T-helper 2 cell treated with Interferon-gamma antibody and Interleukin-4, amounts not matched to agents 5 μg/mL and 100 μg/mL, for 36 hours (primary cell): ENCODE data around the gene CPNE1.

Source experiments
- DNase-seq: peaks from one replicate; pipeline ENCODE4 v3.0.0; 2021; ENCODE audit warnings: low spot score
- H3K27ac Mint-ChIP-seq: one replicate; pipeline ENCODE4 v1.8.0; 2021; ENCODE audit warnings: mild to moderate bottlenecking, mixed read lengths
- H3K27me3 Mint-ChIP-seq: one replicate; pipeline ENCODE4 v1.8.0; 2021; ENCODE audit warnings: low read depth, mixed read lengths
- H3K36me3 Mint-ChIP-seq: one replicate; pipeline ENCODE4 v1.8.0; 2021; ENCODE audit warnings: low read depth, mixed read lengths
- H3K4me1 Mint-ChIP-seq: one replicate; pipeline ENCODE4 v1.8.0; 2021; ENCODE audit warnings: low read depth, mixed read lengths
- H3K4me3 Mint-ChIP-seq: one replicate; pipeline ENCODE4 v1.8.0; 2022; ENCODE audit warnings: mild to moderate bottlenecking, moderate library complexity, mixed read lengths
- H3K9me3 Mint-ChIP-seq: one replicate; pipeline ENCODE4 v1.8.0; 2021; ENCODE audit warnings: mixed read lengths

The CPNE1 gene

GRCh38 chr20:35598899-35599775 is 65.6 kb downstream of the CPNE1 start:
- Mint-ChIP-seq H3K4me3 (no peak overlapping the region), H3K27ac (no peak overlapping the region), H3K9me3 (no peaks in the 10 kb centered on the region), H3K36me3 (no peaks in the 10 kb centered on the region), H3K4me1 (peaks cover 3% of the 10 kb centered on the region), H3K27me3 (peaks cover 63% of the 10 kb centered on the region)
- no peak for DNase-seq

DNA sequence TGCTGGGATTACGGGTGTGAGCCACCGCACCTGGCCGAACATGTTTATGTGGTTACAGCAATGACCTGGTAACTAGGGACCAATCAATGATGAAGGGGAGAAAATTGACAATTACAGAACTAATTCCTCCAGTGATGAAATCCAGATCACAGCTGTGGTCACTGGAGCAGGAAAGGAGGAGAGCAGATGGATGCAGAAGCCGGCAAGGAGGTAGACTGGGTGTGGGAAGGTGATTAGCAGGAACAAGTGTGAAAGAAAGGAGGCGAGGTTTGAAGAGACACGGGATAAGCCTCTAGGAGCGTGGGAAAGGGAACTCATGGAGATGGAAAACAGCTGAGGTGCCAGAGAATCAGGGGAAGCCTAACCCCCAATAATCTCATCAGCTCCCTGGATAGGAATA is 66.2 kb downstream of the CPNE1 start:
- H3K36me3 Mint-ChIP-seq: no peaks in the 10 kb centered on the region
- DNase-seq: no peak
- H3K4me1 Mint-ChIP-seq: peaks cover 3% of the 10 kb centered on the region
- H3K9me3 Mint-ChIP-seq: no peaks in the 10 kb centered on the region
- H3K27me3 Mint-ChIP-seq: peaks cover 62% of the 10 kb centered on the region
- H3K27ac Mint-ChIP-seq: no peak overlapping the region
- no peak overlapping the region for H3K4me3 Mint-ChIP-seq

DNA sequence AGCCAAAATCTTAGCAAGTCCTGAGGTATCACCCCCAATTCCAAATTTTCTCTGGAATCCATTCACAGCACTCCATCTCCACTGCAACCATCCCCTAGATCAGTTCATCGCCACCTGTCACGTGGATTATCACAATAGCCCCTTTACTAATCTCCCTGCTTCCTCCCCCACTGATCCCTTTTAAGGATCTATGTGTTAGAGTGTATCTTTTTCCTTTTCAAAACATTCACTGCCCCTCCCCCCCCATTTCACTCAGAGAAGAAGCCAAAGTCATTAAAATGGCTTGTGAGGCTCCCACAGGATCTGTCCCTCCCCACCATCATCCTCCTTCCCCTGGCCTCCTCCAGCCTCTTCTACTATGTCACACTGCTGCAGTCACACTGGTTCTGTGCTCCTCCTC is 67.5 kb downstream of the CPNE1 start:
- Mint-ChIP-seq H3K27me3 (peaks cover 54% of the 10 kb centered on the region), H3K9me3 (no peaks in the 10 kb centered on the region), H3K4me1 (peaks cover 3% of the 10 kb centered on the region), H3K27ac (no peak overlapping the region), H3K36me3 (no peaks in the 10 kb centered on the region), H3K4me3 (no peak overlapping the region)
- no peak for DNase-seq

DNA sequence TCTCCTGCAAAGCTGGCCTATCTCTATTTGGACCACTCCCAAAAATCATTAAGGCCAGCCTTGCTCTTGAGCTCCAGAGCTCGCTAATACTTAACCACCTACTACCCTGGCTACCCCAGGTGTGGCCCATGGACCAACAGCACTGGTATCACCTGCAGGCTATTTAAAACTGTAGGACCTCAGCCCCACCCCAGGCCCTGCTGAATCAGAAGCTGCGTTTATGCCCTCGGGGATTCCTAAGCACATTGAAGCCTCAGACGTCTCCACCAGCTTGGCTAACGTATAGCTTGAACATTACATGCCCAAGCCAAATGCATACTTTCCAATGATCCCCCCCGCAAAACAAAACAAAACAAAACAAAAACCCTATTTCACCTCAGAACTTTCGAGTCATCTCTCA is 68.8 kb downstream of the CPNE1 start:
- no peak overlapping the region for H3K4me3 Mint-ChIP-seq
- no peaks in the 10 kb centered on the region for H3K9me3 Mint-ChIP-seq
- H3K36me3 Mint-ChIP-seq: no peaks in the 10 kb centered on the region
- no peak for DNase-seq
- H3K27ac Mint-ChIP-seq: no peak overlapping the region
- peaks cover 2% of the 10 kb centered on the region for H3K4me1 Mint-ChIP-seq
- peaks cover 49% of the 10 kb centered on the region for H3K27me3 Mint-ChIP-seq

GRCh38 chr20:35595456-35595855 is 69.2 kb downstream of the CPNE1 start:
- peaks cover 44% of the 10 kb centered on the region for H3K27me3 Mint-ChIP-seq
- H3K27ac Mint-ChIP-seq: no peak overlapping the region
- H3K9me3 Mint-ChIP-seq: no peaks in the 10 kb centered on the region
- H3K4me3 Mint-ChIP-seq: no peak overlapping the region
- DNase-seq: no peak
- no peaks in the 10 kb centered on the region for H3K4me1 Mint-ChIP-seq
- no peaks in the 10 kb centered on the region for H3K36me3 Mint-ChIP-seq

DNA sequence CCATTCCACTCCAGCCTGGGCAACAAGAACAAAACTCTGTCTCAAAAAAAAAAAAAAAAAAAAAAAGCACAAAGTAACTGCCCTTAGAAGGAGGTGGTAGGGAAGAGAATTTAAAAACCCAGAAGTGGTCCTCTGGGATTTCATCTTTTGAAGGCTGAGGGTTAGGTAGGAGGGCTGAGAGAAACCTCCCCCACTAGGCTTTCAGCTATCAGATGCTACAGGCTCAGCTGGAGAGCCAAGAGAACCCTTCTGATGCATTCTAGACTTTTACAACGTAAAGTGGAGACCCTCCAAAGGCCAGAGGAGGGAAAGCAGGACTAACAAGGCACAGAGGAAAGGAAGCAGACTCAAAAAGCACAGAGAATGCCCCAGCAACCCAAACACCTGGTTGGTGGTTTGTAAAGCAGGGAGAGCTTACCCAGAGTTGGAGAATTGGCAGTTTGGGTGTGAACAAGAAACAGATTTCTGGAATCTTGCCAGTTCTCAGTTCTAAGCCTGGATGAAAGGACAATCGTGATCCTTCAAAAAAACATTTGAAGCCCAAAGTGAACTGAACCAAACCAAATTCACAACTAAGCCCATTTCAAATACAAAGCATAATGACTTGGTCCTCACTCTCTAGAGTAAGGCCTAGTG is 72.2 kb downstream of the CPNE1 start:
- Mint-ChIP-seq H3K4me1 (no peaks in the 10 kb centered on the region), H3K9me3 (no peaks in the 10 kb centered on the region), H3K36me3 (no peaks in the 10 kb centered on the region), H3K4me3 (no peak overlapping the region), H3K27me3 (peaks cover 20% of the 10 kb centered on the region), H3K27ac (no peak overlapping the region)
- no peak for DNase-seq

DNA sequence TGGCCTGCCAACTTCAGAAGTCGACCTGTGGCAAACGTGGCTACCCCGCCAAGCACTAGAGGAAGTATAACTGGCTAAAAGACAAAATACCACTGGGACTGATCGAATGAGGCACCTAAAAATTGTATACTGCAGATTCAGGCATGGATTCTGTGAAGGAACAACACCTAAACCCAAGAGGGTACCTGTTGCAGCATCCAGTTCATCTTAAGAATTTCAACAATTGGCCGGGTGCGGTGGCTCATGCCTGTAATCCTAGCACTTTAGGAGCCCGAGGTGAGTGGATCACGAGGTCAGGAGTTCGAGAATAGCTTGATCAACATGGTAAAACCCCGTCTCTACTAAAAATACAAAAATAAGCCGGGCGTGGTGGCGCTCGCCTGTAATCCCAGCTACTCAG is 76.3 kb downstream of the CPNE1 start:
- no peak for DNase-seq
- Mint-ChIP-seq H3K9me3 (no peaks in the 10 kb centered on the region), H3K27me3 (no peaks in the 10 kb centered on the region), H3K4me1 (no peaks in the 10 kb centered on the region), H3K4me3 (no peak overlapping the region), H3K36me3 (no peaks in the 10 kb centered on the region), H3K27ac (no peak overlapping the region)

- Mint-ChIP-seq H3K4me3 (no peak overlapping the region), H3K4me1 (no peaks in the 10 kb centered on the region), H3K36me3 (no peaks in the 10 kb centered on the region), H3K9me3 (no peaks in the 10 kb centered on the region), H3K27ac (no peak overlapping the region), H3K27me3 (no peaks in the 10 kb centered on the region)
- no peak for DNase-seq
Measured at GRCh38 chr20:35587436-35587835, 77.3 kb downstream of the CPNE1 start.

DNA sequence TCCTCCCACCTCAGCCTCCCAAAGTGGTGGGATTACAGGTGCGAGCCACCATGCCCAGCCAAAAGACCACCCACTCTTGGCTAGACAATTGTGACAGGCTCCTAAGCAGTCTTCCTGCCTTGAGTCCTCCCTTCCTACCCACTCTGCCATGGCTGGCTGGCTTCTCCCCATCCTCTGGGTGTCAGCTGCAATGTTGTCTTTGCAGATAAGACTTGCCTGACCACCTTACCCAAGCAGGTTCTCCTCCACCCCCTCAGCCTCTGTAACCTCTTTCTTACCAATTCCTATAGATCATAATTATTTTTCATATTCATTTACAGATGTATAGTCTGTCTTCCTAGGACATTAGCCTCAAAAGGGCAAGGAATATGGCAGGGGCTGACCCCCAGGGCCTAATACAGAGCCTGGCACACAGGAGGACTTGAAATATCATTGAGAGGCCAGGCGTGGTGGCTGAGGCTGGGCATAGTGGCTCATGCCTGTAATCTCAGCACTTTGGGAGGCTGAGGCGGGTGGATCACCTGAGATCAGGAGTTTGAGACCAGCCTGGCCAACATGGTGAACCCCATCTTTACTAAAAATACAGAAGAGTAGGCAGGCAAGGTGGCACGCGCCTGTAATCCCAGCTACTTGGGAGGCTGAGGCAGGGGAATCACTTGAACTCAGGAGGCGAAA is 77.8 kb downstream of the CPNE1 start:
- Mint-ChIP-seq H3K36me3 (no peaks in the 10 kb centered on the region), H3K4me3 (no peak overlapping the region), H3K27me3 (no peaks in the 10 kb centered on the region), H3K27ac (no peak overlapping the region), H3K4me1 (no peaks in the 10 kb centered on the region), H3K9me3 (no peaks in the 10 kb centered on the region)
- no peak for DNase-seq

- no peak overlapping the region for H3K27ac Mint-ChIP-seq
- no peaks in the 10 kb centered on the region for H3K9me3 Mint-ChIP-seq
- DNase-seq: no peak
- no peaks in the 10 kb centered on the region for H3K27me3 Mint-ChIP-seq
- H3K4me1 Mint-ChIP-seq: no peaks in the 10 kb centered on the region
- H3K4me3 Mint-ChIP-seq: no peak overlapping the region
- H3K36me3 Mint-ChIP-seq: no peaks in the 10 kb centered on the region
Measured at GRCh38 chr20:35583636-35584560, 80.8 kb downstream of the CPNE1 start.

DNA sequence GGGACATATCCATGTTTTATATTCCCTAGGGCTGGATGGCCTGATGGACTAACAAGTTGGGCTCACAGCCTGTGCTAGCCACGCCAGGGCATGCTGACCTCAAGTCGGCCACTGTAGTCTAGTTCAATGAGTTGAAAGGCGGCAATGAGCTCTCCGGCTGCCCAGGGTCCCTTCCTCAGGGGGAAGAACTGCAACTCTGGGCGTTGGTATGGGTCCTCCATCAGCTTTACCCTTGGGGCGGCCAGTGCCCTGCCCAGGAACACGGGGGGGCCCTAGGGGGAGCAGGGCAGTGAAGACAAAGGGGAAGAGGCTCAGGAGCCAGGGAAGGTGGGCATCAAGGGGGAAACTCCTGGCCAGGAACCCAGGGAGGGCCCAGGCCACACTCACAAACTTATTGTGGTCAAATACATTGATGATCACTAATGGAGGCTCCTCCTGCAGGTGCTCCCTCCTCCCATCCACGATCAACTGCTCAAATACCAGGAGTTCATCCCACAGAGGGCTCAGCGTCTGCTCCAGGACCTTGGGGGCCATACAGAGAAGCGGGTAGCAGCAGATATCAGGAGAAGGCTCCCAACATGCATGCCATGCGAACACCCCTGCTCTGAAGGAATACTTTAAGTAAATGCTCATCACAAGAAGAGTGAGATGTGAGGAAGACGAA is 81.8 kb downstream of the CPNE1 start:
- Mint-ChIP-seq H3K27me3 (no peaks in the 10 kb centered on the region), H3K4me3 (no peak overlapping the region), H3K27ac (no peak overlapping the region), H3K4me1 (no peaks in the 10 kb centered on the region), H3K36me3 (no peaks in the 10 kb centered on the region), H3K9me3 (no peaks in the 10 kb centered on the region)
- no peak for DNase-seq

DNA sequence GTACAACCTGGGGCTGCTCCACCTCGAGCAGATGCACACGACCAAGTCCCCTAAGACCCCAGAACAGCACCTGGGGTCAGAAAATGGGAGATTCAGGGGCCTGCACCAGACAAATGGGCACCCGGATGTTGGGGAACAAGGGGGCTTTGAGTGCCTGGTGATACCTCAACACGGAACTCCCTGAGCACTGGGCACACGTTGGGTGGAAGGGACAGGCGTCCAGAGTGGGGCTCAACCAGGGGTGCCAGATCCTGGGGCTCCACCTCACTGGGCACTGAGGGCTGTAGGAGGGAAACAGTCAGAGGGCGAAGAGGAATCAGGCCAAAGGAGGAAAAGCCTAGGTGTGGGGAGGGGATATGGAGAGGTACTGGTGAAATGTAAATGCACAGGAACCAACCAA is 82.6 kb downstream of the CPNE1 start:
- H3K9me3 Mint-ChIP-seq: no peaks in the 10 kb centered on the region
- H3K36me3 Mint-ChIP-seq: no peaks in the 10 kb centered on the region
- DNase-seq: no peak
- H3K27ac Mint-ChIP-seq: no peak overlapping the region
- no peak overlapping the region for H3K4me3 Mint-ChIP-seq
- no peaks in the 10 kb centered on the region for H3K4me1 Mint-ChIP-seq
- no peaks in the 10 kb centered on the region for H3K27me3 Mint-ChIP-seq

DNA sequence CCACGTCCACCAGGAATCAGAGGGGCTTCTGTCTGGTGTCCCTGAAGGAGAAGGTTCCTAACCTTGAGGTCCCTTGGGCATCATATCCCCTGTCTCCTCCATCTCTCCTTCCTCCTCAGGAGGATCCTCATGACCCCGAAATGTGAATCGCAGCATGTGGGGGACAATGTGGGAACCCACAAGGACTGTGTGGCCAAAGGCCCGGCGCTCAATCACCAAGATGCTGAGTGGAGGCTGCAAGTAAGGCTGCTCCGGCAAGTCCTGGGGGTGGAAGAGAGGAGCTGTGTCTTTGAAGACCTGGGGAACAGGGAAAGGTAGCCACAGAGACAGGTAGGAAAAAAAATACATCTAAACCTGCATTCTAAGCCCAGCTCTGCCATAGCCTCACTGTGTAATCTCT is 85.5 kb downstream of the CPNE1 start:
- Mint-ChIP-seq H3K27me3 (no peaks in the 10 kb centered on the region), H3K4me3 (no peak overlapping the region), H3K36me3 (no peaks in the 10 kb centered on the region), H3K9me3 (peaks cover 2% of the 10 kb centered on the region), H3K27ac (no peak overlapping the region), H3K4me1 (no peaks in the 10 kb centered on the region)
- no peak for DNase-seq
